DOHH2 (cell line): ENCODE measurements around the gene RASGRP2.
A peak's percentile ranks its signal among the peaks of the same experiment; 100 is the strongest.

Experiments
- H3F3A ChIP-seq: fragments of 200-600 bp; sonication (generic), shearing (Covaris generic); 2 replicates; pipeline ENCODE4 v1.6.0; 2016; ENCODE audit warnings: antibody characterized with exemption, mild to moderate bottlenecking; ENCODE audit not compliant: control insufficient read depth, insufficient read depth
- H3K27ac ChIP-seq: fragments of 200-600 bp; sonication (generic); 2 replicates; pipeline ENCODE4 v1.5.1; 2014; ENCODE audit warnings: low read depth, mild to moderate bottlenecking, low read length, moderate library complexity
- H3K27me3 ChIP-seq: fragments of 200-600 bp; sonication (generic); 2 replicates; pipeline ENCODE4 v1.6.1; 2014; ENCODE audit warnings: mild to moderate bottlenecking, low read length, mixed read lengths; ENCODE audit not compliant: control insufficient read depth
- H3K36me3 ChIP-seq: fragments of 200-600 bp; sonication (generic); 2 replicates; pipeline ENCODE4 v1.6.1; 2014; ENCODE audit warnings: mild to moderate bottlenecking, low read length, moderate library complexity, mixed read lengths; ENCODE audit not compliant: control insufficient read depth
- H3K4me1 ChIP-seq: fragments of 200-600 bp; sonication (generic); 2 replicates; pipeline ENCODE4 v1.6.1; 2014; ENCODE audit warnings: mild to moderate bottlenecking, low read length, mixed read lengths; ENCODE audit not compliant: control insufficient read depth
- H3K4me2 ChIP-seq: fragments of 200-600 bp; sonication (generic); 2 replicates; pipeline ENCODE4 v1.6.0; 2014; ENCODE audit warnings: mild to moderate bottlenecking, low read length, moderate library complexity
- H3K4me3 ChIP-seq: fragments of 200-600 bp; sonication (generic); 2 replicates; pipeline ENCODE4 v1.5.1; 2014; ENCODE audit warnings: mild to moderate bottlenecking, low read length, mixed read lengths
- H3K79me2 ChIP-seq: fragments of 200-600 bp; sonication (generic); 2 replicates; pipeline ENCODE4 v1.6.1; 2014; ENCODE audit warnings: mild to moderate bottlenecking, low read length, mixed read lengths; ENCODE audit not compliant: control insufficient read depth
- H3K9me2 ChIP-seq: fragments of 200-600 bp; sonication (generic); replicated peaks from 2 replicates; pipeline ENCODE4 v1.6.1; 2014; ENCODE audit warnings: mild to moderate bottlenecking, low read length, mixed read lengths; ENCODE audit not compliant: control insufficient read depth
- H3K9me3 ChIP-seq: fragments of 200-600 bp; sonication (generic); 2 replicates; pipeline ENCODE4 v1.6.1; 2014; ENCODE audit warnings: antibody characterized with exemption, low read length, mixed read lengths; ENCODE audit not compliant: control insufficient read depth, insufficient read depth
- H4K20me1 ChIP-seq: fragments of 200-600 bp; sonication (generic); 2 replicates; pipeline ENCODE4 v1.6.0; 2014; ENCODE audit warnings: low read depth, mild to moderate bottlenecking, antibody characterized with exemption, low read length, moderate library complexity; ENCODE audit not compliant: control insufficient read depth, insufficient read depth
- EZH2phosphoT487 ChIP-seq: fragments of 200-600 bp; sonication (generic); IDR thresholded peaks from 2 replicates; pipeline ENCODE4 v1.6.1; 2017; ENCODE audit warnings: borderline replicate concordance, mild to moderate bottlenecking, antibody characterized with exemption, low read length, moderate library complexity, mixed read lengths
- TF ChIP-seq, protein P1 (sequence below): fragments of 200-600 bp; sonication (generic); IDR thresholded peaks from one replicate; pipeline ENCODE4 v1.5.1; 2014; ENCODE audit warnings: antibody characterized with exemption, mild to moderate bottlenecking, low read depth, low read length; ENCODE audit not compliant: poor library complexity, severe bottlenecking

Gene RASGRP2

DNA sequence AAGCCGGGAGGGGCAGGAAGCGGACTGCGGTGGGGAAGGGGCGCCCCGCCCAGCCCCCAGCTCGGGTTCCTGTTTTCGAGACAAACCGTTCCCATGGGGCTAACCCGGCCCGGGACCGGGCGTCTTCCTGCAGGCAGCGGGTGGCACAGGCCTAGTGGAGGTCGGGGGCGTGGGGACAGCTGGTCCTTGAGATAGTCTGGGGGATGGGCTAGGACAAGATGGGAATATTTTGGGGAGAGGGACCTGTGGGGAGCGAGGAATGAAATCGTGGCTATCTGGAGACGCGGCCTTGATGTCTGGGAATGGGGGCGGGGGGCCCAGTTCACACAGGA, 1.2 kb upstream of the RASGRP2 start:
- Histone ChIP-seq H3K27ac (peak overlapping the region; percentile 93), H4K20me1 (peaks cover 6% of the 10 kb centered on the region; the same call in 1 of the 2 replicates), H3K79me2 (peaks cover 15% of the 10 kb centered on the region), H3K4me1 (peaks cover 44% of the 10 kb centered on the region), H3K4me3 (peak overlapping the region; percentile 77), H3K27me3 (no peaks in the 10 kb centered on the region), H3F3A (peaks cover 9% of the 10 kb centered on the region), H3K9me3 (no peaks in the 10 kb centered on the region), H3K9me2 (no peaks in the 10 kb centered on the region), H3K36me3 (peaks cover 18% of the 10 kb centered on the region), H3K4me2 (peak overlapping the region; percentile 93)
- TF ChIP-seq, protein P1, sequence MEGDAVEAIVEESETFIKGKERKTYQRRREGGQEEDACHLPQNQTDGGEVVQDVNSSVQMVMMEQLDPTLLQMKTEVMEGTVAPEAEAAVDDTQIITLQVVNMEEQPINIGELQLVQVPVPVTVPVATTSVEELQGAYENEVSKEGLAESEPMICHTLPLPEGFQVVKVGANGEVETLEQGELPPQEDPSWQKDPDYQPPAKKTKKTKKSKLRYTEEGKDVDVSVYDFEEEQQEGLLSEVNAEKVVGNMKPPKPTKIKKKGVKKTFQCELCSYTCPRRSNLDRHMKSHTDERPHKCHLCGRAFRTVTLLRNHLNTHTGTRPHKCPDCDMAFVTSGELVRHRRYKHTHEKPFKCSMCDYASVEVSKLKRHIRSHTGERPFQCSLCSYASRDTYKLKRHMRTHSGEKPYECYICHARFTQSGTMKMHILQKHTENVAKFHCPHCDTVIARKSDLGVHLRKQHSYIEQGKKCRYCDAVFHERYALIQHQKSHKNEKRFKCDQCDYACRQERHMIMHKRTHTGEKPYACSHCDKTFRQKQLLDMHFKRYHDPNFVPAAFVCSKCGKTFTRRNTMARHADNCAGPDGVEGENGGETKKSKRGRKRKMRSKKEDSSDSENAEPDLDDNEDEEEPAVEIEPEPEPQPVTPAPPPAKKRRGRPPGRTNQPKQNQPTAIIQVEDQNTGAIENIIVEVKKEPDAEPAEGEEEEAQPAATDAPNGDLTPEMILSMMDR: no peak
- no peak for TF ChIP-seq EZH2phosphoT487

DNA sequence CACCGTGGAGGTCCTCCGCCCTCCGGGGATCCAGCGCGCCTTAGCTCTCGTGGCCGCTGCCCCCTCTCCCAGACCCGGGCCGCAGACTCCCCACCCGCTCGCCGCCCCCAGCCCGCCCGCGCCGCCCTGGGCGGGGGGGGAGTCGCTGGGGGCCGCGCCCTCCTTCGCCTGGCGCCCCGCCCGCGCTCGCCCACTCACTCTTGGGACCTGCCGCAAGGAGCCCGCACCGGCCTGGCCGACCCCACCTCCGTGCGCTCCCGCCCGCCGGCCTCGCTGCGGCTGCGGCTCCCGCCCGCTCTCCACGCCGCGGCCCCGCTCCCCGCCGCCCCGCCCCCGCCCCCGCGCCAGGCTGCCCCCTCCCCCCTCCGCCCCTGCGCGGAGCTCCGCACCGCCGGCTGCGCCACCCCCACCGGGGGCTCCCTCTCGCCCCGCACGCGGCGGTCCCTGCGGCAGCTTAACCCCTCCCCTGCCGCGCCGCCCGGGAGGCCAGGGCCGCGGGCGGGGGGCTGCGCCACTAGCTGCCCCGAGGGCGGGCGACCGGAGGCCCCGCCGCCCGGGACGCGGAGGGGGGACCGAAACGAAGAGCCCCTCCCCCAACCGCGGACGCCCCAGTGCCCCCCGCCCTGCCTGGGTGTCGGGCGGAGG, 724 bp upstream of the RASGRP2 start:
- TF ChIP-seq EZH2phosphoT487: no peak
- TF ChIP-seq, protein P1: no peak
- Histone ChIP-seq H3K4me1 (peaks cover 44% of the 10 kb centered on the region), H3K9me3 (no peaks in the 10 kb centered on the region), H4K20me1 (peaks cover 6% of the 10 kb centered on the region; the same call in 1 of the 2 replicates), H3K27ac (peak overlapping the region; percentile 93), H3K36me3 (peaks cover 23% of the 10 kb centered on the region), H3K4me3 (peak overlapping the region; percentile 77), H3K4me2 (peak overlapping the region; percentile 93), H3F3A (peaks cover 9% of the 10 kb centered on the region), H3K27me3 (no peaks in the 10 kb centered on the region), H3K9me2 (no peaks in the 10 kb centered on the region), H3K79me2 (peaks cover 15% of the 10 kb centered on the region)

GRCh38 chr11:64742889-64743590, 902 bp downstream of the RASGRP2 start:
- no peaks in the 10 kb centered on the region for H3K9me3 ChIP-seq
- peaks cover 44% of the 10 kb centered on the region for H3K4me1 ChIP-seq
- peak overlapping the region; percentile 77 for H3K4me3 ChIP-seq
- no peaks in the 10 kb centered on the region for H3K9me2 ChIP-seq
- peak overlapping the region; percentile 60 for H3K4me2 ChIP-seq
- H3K27ac ChIP-seq: peak overlapping the region; percentile 93
- peaks cover 30% of the 10 kb centered on the region for H3K36me3 ChIP-seq
- H4K20me1 ChIP-seq: peaks cover 6% of the 10 kb centered on the region; the same call in 1 of the 2 replicates
- TF ChIP-seq, protein P1: peak; percentile 84
- TF ChIP-seq EZH2phosphoT487: no peak
- peaks cover 3% of the 10 kb centered on the region for H3F3A ChIP-seq
- no peaks in the 10 kb centered on the region for H3K27me3 ChIP-seq
- peaks cover 15% of the 10 kb centered on the region for H3K79me2 ChIP-seq
